ENCODE data around the gene MGRN1. TPM values are rescaled to one million over a fixed set of nuclear protein-coding genes. Genes with fewer than 3 reads are reported as not detected.

MGRN1 gene
- total RNA-seq, 4 donors from 2014 or later, result 49.1 to 127 (median 79.5) TPM

DNA sequence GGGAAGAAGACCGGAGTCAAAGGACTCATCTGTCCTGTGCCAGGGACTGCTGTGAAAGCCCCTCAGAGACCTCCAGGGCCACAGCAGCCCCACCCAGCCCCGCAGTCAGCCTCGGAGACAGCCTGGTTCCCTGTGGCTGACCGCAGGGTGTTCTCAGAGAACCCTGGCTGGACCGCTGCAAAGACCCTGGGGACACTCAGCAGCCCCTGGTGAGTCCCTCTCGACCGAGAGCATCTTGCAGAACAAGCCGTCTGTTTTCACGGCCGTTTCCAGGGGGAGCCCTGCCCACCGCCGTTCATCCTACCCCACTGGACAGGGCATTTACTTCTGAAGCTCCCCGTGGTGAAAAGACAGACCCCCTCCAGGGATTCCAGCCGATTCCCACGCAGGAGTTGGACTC lies 20.2 kb upstream of the MGRN1 start:
- no peak for TF ChIP-seq POLR2AphosphoS5 (IDR thresholded peaks at IDR 0.05)
- no peak for TF ChIP-seq EP300 (IDR thresholded peaks at IDR 0.05; ENCODE audit: low read depth)
- TF ChIP-seq POLR2A (IDR thresholded peaks at IDR 0.05), result no peak
- TF ChIP-seq, protein P1, sequence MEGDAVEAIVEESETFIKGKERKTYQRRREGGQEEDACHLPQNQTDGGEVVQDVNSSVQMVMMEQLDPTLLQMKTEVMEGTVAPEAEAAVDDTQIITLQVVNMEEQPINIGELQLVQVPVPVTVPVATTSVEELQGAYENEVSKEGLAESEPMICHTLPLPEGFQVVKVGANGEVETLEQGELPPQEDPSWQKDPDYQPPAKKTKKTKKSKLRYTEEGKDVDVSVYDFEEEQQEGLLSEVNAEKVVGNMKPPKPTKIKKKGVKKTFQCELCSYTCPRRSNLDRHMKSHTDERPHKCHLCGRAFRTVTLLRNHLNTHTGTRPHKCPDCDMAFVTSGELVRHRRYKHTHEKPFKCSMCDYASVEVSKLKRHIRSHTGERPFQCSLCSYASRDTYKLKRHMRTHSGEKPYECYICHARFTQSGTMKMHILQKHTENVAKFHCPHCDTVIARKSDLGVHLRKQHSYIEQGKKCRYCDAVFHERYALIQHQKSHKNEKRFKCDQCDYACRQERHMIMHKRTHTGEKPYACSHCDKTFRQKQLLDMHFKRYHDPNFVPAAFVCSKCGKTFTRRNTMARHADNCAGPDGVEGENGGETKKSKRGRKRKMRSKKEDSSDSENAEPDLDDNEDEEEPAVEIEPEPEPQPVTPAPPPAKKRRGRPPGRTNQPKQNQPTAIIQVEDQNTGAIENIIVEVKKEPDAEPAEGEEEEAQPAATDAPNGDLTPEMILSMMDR (IDR thresholded peaks at IDR 0.05), result no peak

DNA sequence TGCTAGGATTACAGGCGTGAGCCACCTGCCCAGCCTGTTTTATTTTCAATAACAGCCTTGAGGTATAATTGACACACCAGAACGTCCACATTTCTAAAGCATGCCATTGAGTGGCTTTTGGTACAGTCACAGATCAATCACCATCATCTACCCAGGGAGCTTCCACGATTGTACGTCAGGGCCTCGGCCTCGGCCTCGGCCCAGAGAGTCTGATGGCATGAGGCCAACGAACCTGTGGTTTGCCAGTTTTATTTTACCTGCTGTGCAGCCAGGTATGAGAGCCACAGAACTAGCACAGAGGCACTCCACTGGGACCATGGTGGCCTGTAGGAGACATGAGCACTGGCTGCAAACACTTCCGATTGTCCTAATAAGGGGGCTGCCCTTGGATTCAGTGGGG lies 18.3 kb upstream of the MGRN1 start:
- Histone ChIP-seq H3K4me3 (no peak overlapping the region), H3K27ac (no peak overlapping the region), H3K36me3 (peaks cover 0 to 10% (median 0%) of the 10 kb centered on the region in 4 donors), H3K9me3 (no peaks in the 10 kb centered on the region), H3K4me1 (peaks cover 4 to 9% (median 6%) of the 10 kb centered on the region in 4 donors), H3K27me3 (peaks cover 4% of the 10 kb centered on the region)
- 76 to 78% methylated on average over 7 to 9 of the region's 9 CpGs for whole genome bisulfite sequencing, 2 donors (ENCODE audit: low coverage in 1 of 2)
- in situ Hi-C loops (cut with MboI; ENCODE audit: low pct_ligation_motif_present in 1 of 4, low pct_unique_long_range_greater_than_20kb in 1 of 4, low sequenced_read_pairs in 3 of 4), result no loop called here
- DNase-seq, result no peak
- TF ChIP-seq EP300 (IDR thresholded peaks at IDR 0.05; ENCODE audit: low read depth) (no peak), POLR2AphosphoS5 (IDR thresholded peaks at IDR 0.05) (no peak), POLR2A (IDR thresholded peaks at IDR 0.05) (no peak)
- TF ChIP-seq, protein P1 (IDR thresholded peaks at IDR 0.05), result no peak
- intact Hi-C loops (cut with DNase I; ENCODE audit: low total_unique reads), result no loop called here

More for the DNA sequence above, 20.2 kb upstream of the MGRN1 start:
- Histone ChIP-seq H3K36me3 (peaks cover 0 to 10% (median 0%) of the 10 kb centered on the region in 4 donors), H3K9me3 (no peaks in the 10 kb centered on the region), H3K27me3 (peaks cover 4% of the 10 kb centered on the region), H3K4me1 (peaks cover 3 to 7% (median 5%) of the 10 kb centered on the region in 4 donors), H3K27ac (no peak overlapping the region), H3K4me3 (no peak overlapping the region)
- in situ Hi-C loops (cut with MboI; ENCODE audit: low pct_ligation_motif_present in 1 of 4, low pct_unique_long_range_greater_than_20kb in 1 of 4, low sequenced_read_pairs in 3 of 4) (no loop called here), intact Hi-C loops (cut with DNase I; ENCODE audit: low total_unique reads) (no loop called here)
- DNase-seq, result no peak
- 69% methylated on average over 15 of the region's 15 CpGs; no CpG with 5 or more reads in 1 of the 2 donors for WGBS, 2 donors (ENCODE audit: low coverage in 1 of 2)

DNA sequence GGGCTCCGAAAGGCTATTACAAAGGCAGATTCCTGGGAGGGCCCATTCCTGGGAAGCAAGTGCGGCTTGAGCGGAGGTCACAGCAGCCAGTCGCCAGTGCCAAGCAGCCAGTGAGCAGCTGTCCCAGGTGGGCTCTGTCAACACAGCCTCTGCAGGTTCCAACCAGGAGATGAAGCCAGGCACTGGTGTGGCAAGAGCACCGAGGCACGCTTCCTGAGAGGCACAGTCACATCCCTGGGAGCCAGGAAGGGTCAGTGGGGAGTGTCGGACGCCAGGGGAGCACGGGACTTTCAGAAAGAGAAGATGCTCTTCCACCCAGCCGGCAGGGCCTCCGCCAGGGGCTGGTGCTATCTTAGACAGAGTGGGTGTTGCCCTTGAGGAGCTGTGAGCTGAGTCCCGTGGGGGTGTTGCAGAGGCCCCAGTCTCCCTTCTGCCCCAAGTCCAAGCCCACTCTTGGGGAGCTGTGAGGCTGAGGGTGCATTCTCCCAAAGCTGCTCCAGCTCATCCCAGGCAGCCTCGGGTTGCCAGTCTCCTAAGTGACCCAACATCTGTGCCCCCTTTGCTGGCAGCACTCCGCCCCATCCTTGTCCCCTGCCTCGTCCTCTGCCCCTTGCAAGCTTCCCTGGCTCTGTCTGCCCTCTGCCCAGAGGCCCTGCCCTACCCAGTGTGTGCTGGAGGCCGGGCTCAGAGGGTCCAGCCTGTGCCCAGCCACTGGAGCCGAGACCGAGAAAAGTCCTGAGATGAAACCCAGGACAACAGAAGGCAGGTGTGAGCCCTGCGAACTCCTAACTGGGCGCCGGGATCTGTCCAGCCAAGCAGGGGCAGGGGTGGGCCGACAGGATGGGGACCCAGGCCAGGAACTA lies 16.6 kb upstream of the MGRN1 start:
- in situ Hi-C loops (cut with MboI; ENCODE audit: low pct_ligation_motif_present in 1 of 4, low pct_unique_long_range_greater_than_20kb in 1 of 4, low sequenced_read_pairs in 3 of 4), result no loop called here

DNA sequence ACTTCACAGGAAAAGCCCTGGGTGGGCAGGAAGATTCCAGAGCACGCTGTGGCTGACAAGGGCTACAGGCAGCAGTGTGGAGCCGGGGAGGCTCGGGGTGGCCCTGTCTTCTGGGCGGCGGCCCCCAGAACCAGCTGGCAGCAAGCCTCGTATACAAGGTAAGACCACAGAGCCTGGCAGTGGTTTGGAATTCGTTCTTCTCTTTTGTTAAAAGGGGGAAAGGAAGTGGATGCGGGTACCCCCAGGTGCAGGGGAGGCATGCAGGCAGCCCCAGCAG lies 16.0 kb upstream of the MGRN1 start:
- intact Hi-C loops (cut with DNase I; ENCODE audit: low total_unique reads) (no loop called here), in situ Hi-C loops (cut with MboI; ENCODE audit: low pct_ligation_motif_present in 1 of 4, low pct_unique_long_range_greater_than_20kb in 1 of 4, low sequenced_read_pairs in 3 of 4) (no loop called here)
- TF ChIP-seq, protein P1 (IDR thresholded peaks at IDR 0.05), result no peak
- H3K4me3 ChIP-seq, result no peak overlapping the region
- H3K9me3 ChIP-seq, result no peaks in the 10 kb centered on the region
- WGBS, 2 donors (ENCODE audit: low coverage in 1 of 2), result 73 to 86% methylated on average over 7 to 8 of the region's 8 CpGs
- no peak for DNase-seq
- H3K36me3 ChIP-seq, result peaks cover 0 to 10% (median 0%) of the 10 kb centered on the region in 4 donors
- peaks cover 13 to 26% (median 23%) of the 10 kb centered on the region in 4 donors for H3K4me1 ChIP-seq
- H3K27me3 ChIP-seq, result no peaks in the 10 kb centered on the region
- H3K27ac ChIP-seq, result no peak overlapping the region

More for the DNA sequence above, 16.6 kb upstream of the MGRN1 start:
- WGBS, 2 donors (ENCODE audit: low coverage in 1 of 2), result 90% methylated on average over 4 to 22 of the region's 22 CpGs
- intact Hi-C loops (cut with DNase I; ENCODE audit: low total_unique reads), result no loop called here
- no peak for DNase-seq
- Histone ChIP-seq H3K27ac (no peak overlapping the region), H3K27me3 (no peaks in the 10 kb centered on the region), H3K36me3 (peaks cover 0 to 10% (median 0%) of the 10 kb centered on the region in 4 donors), H3K4me1 (peaks cover 10 to 20% (median 17%) of the 10 kb centered on the region in 4 donors), H3K9me3 (no peaks in the 10 kb centered on the region), H3K4me3 (no peak overlapping the region)
- TF ChIP-seq POLR2AphosphoS5 (IDR thresholded peaks at IDR 0.05) (no peak), EP300 (IDR thresholded peaks at IDR 0.05; ENCODE audit: low read depth) (no peak), POLR2A (IDR thresholded peaks at IDR 0.05) (no peak)
- TF ChIP-seq, protein P1 (IDR thresholded peaks at IDR 0.05), result no peak
